ENCODE measurements around the gene ZCCHC24. TPM values are rescaled to one million over a fixed set of nuclear protein-coding genes. Genes with fewer than 3 reads are reported as not detected.
A peak's percentile ranks its signal among the peaks of the same experiment; 100 is the strongest.

Gene ZCCHC24
- total and polyA plus RNA-seq, 4 donors: 42.2 to 99.6 (median 69.8) TPM

DNA sequence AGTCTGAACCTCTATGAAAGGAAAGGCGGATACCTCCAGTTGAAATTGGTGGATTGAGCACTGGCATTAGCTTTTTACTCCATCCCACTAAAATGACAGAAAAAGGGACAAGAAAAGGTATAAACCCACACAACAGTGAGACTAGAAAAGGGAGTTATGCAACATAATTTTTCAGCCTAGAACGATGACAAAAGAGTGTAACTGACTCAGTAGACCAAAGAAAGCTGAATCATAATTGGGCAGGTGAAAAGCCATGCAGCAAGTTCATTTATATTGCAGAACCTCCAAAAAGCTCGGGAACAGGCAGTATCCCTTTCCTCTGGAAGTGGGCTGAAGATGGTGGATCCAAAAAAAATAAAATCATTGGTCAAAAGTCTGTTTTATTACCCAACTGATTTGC lies 30.5 kb upstream of the ZCCHC24 start:
- H3K4me1 ChIP-seq (ENCODE audit: control insufficient read depth in 1 of 2, insufficient read depth in 2 of 2, low read length in 2 of 2): no peaks in the 10 kb centered on the region
- H3K36me3 ChIP-seq (ENCODE audit: control insufficient read depth in 1 of 2, insufficient read depth in 2 of 2, low read length in 1 of 2): no peaks in the 10 kb centered on the region
- WGBS, 2 donors: 78 to 87% methylated on average over 3 of the region's 3 CpGs
- no peak for DNase-seq
- ATAC-seq (ENCODE audit: low FRiP score): no peak
- intact Hi-C loops (cut with DNase I): no loop called here
- no peak overlapping the region for H3K27ac ChIP-seq (ENCODE audit: low read depth in 1 of 2, low read length in 2 of 2)
- H3K4me3 ChIP-seq (ENCODE audit: low read length in 2 of 2): no peak overlapping the region
- no peaks in the 10 kb centered on the region for H3K9me3 ChIP-seq (ENCODE audit: control insufficient read depth, low read length)
- no peaks in the 10 kb centered on the region for H3K27me3 ChIP-seq (ENCODE audit: control insufficient read depth in 1 of 2, insufficient read depth in 2 of 2, low read length in 1 of 2)

GRCh38 chr10:79475119-79475653 lies 29.8 kb upstream of the ZCCHC24 start:
- H3K4me1 ChIP-seq (ENCODE audit: control insufficient read depth in 1 of 2, insufficient read depth in 2 of 2, low read length in 2 of 2): no peaks in the 10 kb centered on the region
- ATAC-seq (ENCODE audit: low FRiP score) (no peak), DNase-seq (no peak)
- no peaks in the 10 kb centered on the region for H3K9me3 ChIP-seq (ENCODE audit: control insufficient read depth, low read length)
- WGBS, 2 donors: 85 to 92% methylated on average over 7 of the region's 7 CpGs
- H3K27ac ChIP-seq (ENCODE audit: low read depth in 1 of 2, low read length in 2 of 2): no peak overlapping the region
- intact Hi-C loops (cut with DNase I): no loop called here
- H3K36me3 ChIP-seq (ENCODE audit: control insufficient read depth in 1 of 2, insufficient read depth in 2 of 2, low read length in 1 of 2): no peaks in the 10 kb centered on the region
- H3K4me3 ChIP-seq (ENCODE audit: low read length in 2 of 2): no peak overlapping the region
- H3K27me3 ChIP-seq (ENCODE audit: control insufficient read depth in 1 of 2, insufficient read depth in 2 of 2, low read length in 1 of 2): no peaks in the 10 kb centered on the region

GRCh38 chr10:79473496-79474095 lies 28.2 kb upstream of the ZCCHC24 start:
- H3K4me3 ChIP-seq (ENCODE audit: low read length in 2 of 2): no peak overlapping the region
- H3K9me3 ChIP-seq (ENCODE audit: control insufficient read depth, low read length): no peaks in the 10 kb centered on the region
- intact Hi-C loops (cut with DNase I): no loop called here
- 91 to 95% methylated on average over 5 of the region's 5 CpGs for WGBS, 2 donors
- no peak overlapping the region for H3K27ac ChIP-seq (ENCODE audit: low read depth in 1 of 2, low read length in 2 of 2)
- no peaks in the 10 kb centered on the region for H3K36me3 ChIP-seq (ENCODE audit: control insufficient read depth in 1 of 2, insufficient read depth in 2 of 2, low read length in 1 of 2)
- H3K27me3 ChIP-seq (ENCODE audit: control insufficient read depth in 1 of 2, insufficient read depth in 2 of 2, low read length in 1 of 2): no peaks in the 10 kb centered on the region
- ATAC-seq (ENCODE audit: low FRiP score) (no peak), DNase-seq (no peak)
- H3K4me1 ChIP-seq (ENCODE audit: control insufficient read depth in 1 of 2, insufficient read depth in 2 of 2, low read length in 2 of 2): no peaks in the 10 kb centered on the region

DNA sequence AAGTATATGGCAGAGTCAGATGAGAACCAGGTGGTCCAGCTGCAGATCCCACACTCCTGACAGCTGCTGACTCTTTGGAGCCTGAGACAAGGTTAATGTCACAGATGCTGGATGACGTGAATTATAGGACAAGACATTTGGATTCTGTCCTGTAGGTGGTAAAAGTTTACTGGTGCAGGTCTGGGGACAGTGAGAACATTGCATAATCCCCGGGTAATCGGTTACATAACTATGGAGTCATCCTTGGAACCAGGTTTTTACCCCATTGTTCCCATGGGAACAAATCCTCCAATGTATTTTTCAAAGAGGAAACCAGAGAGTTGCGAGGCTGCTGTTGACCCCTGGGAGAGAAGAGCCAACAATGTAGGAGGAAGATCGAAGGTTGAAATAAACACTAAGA lies 27.5 kb upstream of the ZCCHC24 start:
- DNase-seq: no peak
- no peaks in the 10 kb centered on the region for H3K4me1 ChIP-seq (ENCODE audit: control insufficient read depth in 1 of 2, insufficient read depth in 2 of 2, low read length in 2 of 2)
- no peaks in the 10 kb centered on the region for H3K36me3 ChIP-seq (ENCODE audit: control insufficient read depth in 1 of 2, insufficient read depth in 2 of 2, low read length in 1 of 2)
- no peaks in the 10 kb centered on the region for H3K27me3 ChIP-seq (ENCODE audit: control insufficient read depth in 1 of 2, insufficient read depth in 2 of 2, low read length in 1 of 2)
- ATAC-seq (ENCODE audit: low FRiP score): no peak
- no peak overlapping the region for H3K4me3 ChIP-seq (ENCODE audit: low read length in 2 of 2)
- H3K9me3 ChIP-seq (ENCODE audit: control insufficient read depth, low read length): no peaks in the 10 kb centered on the region
- 78% methylated on average over 5 of the region's 5 CpGs for WGBS, 2 donors
- H3K27ac ChIP-seq (ENCODE audit: low read depth in 1 of 2, low read length in 2 of 2): no peak overlapping the region
- intact Hi-C loops (cut with DNase I): no loop called here

- ATAC-seq (ENCODE audit: low FRiP score) (no peak), DNase-seq (no peak)
- WGBS, 2 donors: 93 to 94% methylated on average over 7 of the region's 7 CpGs
- Histone ChIP-seq H3K9me3 (ENCODE audit: control insufficient read depth, low read length) (no peaks in the 10 kb centered on the region), H3K27ac (ENCODE audit: low read depth in 1 of 2, low read length in 2 of 2) (no peak overlapping the region), H3K4me1 (ENCODE audit: control insufficient read depth in 1 of 2, insufficient read depth in 2 of 2, low read length in 2 of 2) (no peaks in the 10 kb centered on the region), H3K4me3 (ENCODE audit: low read length in 2 of 2) (no peak overlapping the region), H3K27me3 (ENCODE audit: control insufficient read depth in 1 of 2, insufficient read depth in 2 of 2, low read length in 1 of 2) (no peaks in the 10 kb centered on the region), H3K36me3 (ENCODE audit: control insufficient read depth in 1 of 2, insufficient read depth in 2 of 2, low read length in 1 of 2) (no peaks in the 10 kb centered on the region)
- intact Hi-C loops (cut with DNase I): no loop called here
These were observed 27.0 kb upstream of the ZCCHC24 start for GRCh38 chr10:79472449-79472848.

GRCh38 chr10:79471776-79472175 lies 26.4 kb upstream of the ZCCHC24 start:
- no peaks in the 10 kb centered on the region for H3K4me1 ChIP-seq (ENCODE audit: control insufficient read depth in 1 of 2, insufficient read depth in 2 of 2, low read length in 2 of 2)
- H3K27ac ChIP-seq (ENCODE audit: low read depth in 1 of 2, low read length in 2 of 2): no peak overlapping the region
- H3K4me3 ChIP-seq (ENCODE audit: low read length in 2 of 2): no peak overlapping the region
- 96 to 99% methylated on average over 4 of the region's 4 CpGs for WGBS, 2 donors
- DNase-seq (no peak), ATAC-seq (ENCODE audit: low FRiP score) (no peak)
- H3K9me3 ChIP-seq (ENCODE audit: control insufficient read depth, low read length): no peaks in the 10 kb centered on the region
- no peaks in the 10 kb centered on the region for H3K36me3 ChIP-seq (ENCODE audit: control insufficient read depth in 1 of 2, insufficient read depth in 2 of 2, low read length in 1 of 2)
- H3K27me3 ChIP-seq (ENCODE audit: control insufficient read depth in 1 of 2, insufficient read depth in 2 of 2, low read length in 1 of 2): no peaks in the 10 kb centered on the region
- intact Hi-C loops (cut with DNase I): no loop called here

- no peaks in the 10 kb centered on the region for H3K9me3 ChIP-seq (ENCODE audit: control insufficient read depth, low read length)
- H3K4me3 ChIP-seq (ENCODE audit: low read length in 2 of 2): no peak overlapping the region
- no peaks in the 10 kb centered on the region for H3K27me3 ChIP-seq (ENCODE audit: control insufficient read depth in 1 of 2, insufficient read depth in 2 of 2, low read length in 1 of 2)
- intact Hi-C loops (cut with DNase I): no loop called here
- H3K27ac ChIP-seq (ENCODE audit: low read depth in 1 of 2, low read length in 2 of 2): no peak overlapping the region
- no peak for ATAC-seq (ENCODE audit: low FRiP score)
- DNase-seq: no peak
- H3K36me3 ChIP-seq (ENCODE audit: control insufficient read depth in 1 of 2, insufficient read depth in 2 of 2, low read length in 1 of 2): no peaks in the 10 kb centered on the region
- H3K4me1 ChIP-seq (ENCODE audit: control insufficient read depth in 1 of 2, insufficient read depth in 2 of 2, low read length in 2 of 2): no peaks in the 10 kb centered on the region
- WGBS, 2 donors: 93 to 96% methylated on average over 8 of the region's 8 CpGs
These were observed 24.7 kb upstream of the ZCCHC24 start for GRCh38 chr10:79470096-79470495.

GRCh38 chr10:79468841-79469585 lies 23.6 kb upstream of the ZCCHC24 start:
- H3K9me3 ChIP-seq (ENCODE audit: control insufficient read depth, low read length): no peaks in the 10 kb centered on the region
- H3K27ac ChIP-seq (ENCODE audit: low read depth in 1 of 2, low read length in 2 of 2): no peak overlapping the region
- ATAC-seq (ENCODE audit: low FRiP score): no peak
- 88 to 93% methylated on average over 6 of the region's 6 CpGs for WGBS, 2 donors
- H3K36me3 ChIP-seq (ENCODE audit: control insufficient read depth in 1 of 2, insufficient read depth in 2 of 2, low read length in 1 of 2): no peaks in the 10 kb centered on the region
- no peak overlapping the region for H3K4me3 ChIP-seq (ENCODE audit: low read length in 2 of 2)
- no peaks in the 10 kb centered on the region for H3K4me1 ChIP-seq (ENCODE audit: control insufficient read depth in 1 of 2, insufficient read depth in 2 of 2, low read length in 2 of 2)
- intact Hi-C loops (cut with DNase I): no loop called here
- DNase-seq: no peak
- no peaks in the 10 kb centered on the region for H3K27me3 ChIP-seq (ENCODE audit: control insufficient read depth in 1 of 2, insufficient read depth in 2 of 2, low read length in 1 of 2)

DNA sequence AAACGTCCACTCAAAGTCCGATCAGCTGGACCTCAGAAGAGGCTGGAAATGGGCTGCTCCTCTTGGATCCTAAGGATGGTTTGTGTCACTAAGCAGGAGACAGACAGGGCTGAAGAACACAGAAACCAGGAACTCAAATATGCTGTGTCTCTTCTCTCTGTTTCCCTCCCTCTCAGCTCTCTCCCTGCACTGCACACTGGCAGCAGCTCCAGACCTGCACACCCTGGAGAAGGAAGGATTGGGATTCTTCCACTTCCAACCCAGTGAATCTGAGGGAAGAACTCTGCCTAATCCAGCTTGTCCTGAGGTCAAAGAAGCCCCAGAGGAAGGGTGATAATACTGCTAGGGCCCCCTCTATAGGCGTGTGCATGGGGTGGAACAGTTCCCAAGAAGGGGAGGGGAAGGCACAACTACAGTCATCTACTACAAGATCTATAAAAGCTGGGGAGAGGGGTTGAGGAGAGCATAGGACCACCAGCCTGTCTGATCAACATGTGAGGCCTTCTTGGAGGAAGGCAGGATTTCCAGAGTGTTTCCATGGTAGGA lies 22.7 kb upstream of the ZCCHC24 start:
- no peak for DNase-seq
- 75 to 83% methylated on average over 3 of the region's 3 CpGs for WGBS, 2 donors
- H3K27me3 ChIP-seq (ENCODE audit: control insufficient read depth in 1 of 2, insufficient read depth in 2 of 2, low read length in 1 of 2): no peaks in the 10 kb centered on the region
- H3K4me3 ChIP-seq (ENCODE audit: low read length in 2 of 2): no peak overlapping the region
- no peak overlapping the region for H3K27ac ChIP-seq (ENCODE audit: low read depth in 1 of 2, low read length in 2 of 2)
- H3K9me3 ChIP-seq (ENCODE audit: control insufficient read depth, low read length): no peaks in the 10 kb centered on the region
- ATAC-seq (ENCODE audit: low FRiP score): peak; percentile 15
- intact Hi-C loops (cut with DNase I): no loop called here
- no peaks in the 10 kb centered on the region for H3K36me3 ChIP-seq (ENCODE audit: control insufficient read depth in 1 of 2, insufficient read depth in 2 of 2, low read length in 1 of 2)
- no peaks in the 10 kb centered on the region for H3K4me1 ChIP-seq (ENCODE audit: control insufficient read depth in 1 of 2, insufficient read depth in 2 of 2, low read length in 2 of 2)
